GM12878 (cell line): ENCODE measurements around the gene DST. TPM values are rescaled to one million over a fixed set of nuclear protein-coding genes. Genes with fewer than 3 reads are reported as not detected.

Source experiments
- ATAC-seq: fragments of 200-7000 bp; cut with Tn5 transposase; 3 replicates; pipeline ENCODE4 v1.9.1; 2020; ENCODE audit warnings: mild to moderate bottlenecking, moderate library complexity
- BruUV-seq: library from RNA; stranded (reverse); fragments of 400-500 nt; replicated peaks from 2 replicates; lab custom pipeline; 2021; lab: Mats Ljungman, UMichigan
- CTCF ChIA-PET: fragments of 300-600 bp; sonication (Branson Sonifier 250); formaldehyde crosslinking; extraction: SDS; loops from one replicate; lab custom pipeline; 2021; ENCODE audit warnings: inconsistent platforms; lab: Yijun Ruan, JAX
- POLR2A ChIA-PET: fragments of 350-600 bp; formaldehyde crosslinking; extraction: SDS; loops from one replicate; lab custom pipeline; 2021; ENCODE audit warnings: inconsistent platforms; lab: Charles Lee
- RAD21 ChIA-PET: fragments of 300-600 bp; sonication (Branson Sonifier 250); formaldehyde crosslinking; loops from one replicate; lab custom pipeline; 2023; ENCODE audit warnings: antibody characterized with exemption; ENCODE audit not compliant: unreplicated experiment; lab: Charles Lee
- SMC1A ChIA-PET: fragments of 300-600 bp; sonication (Branson Sonifier 250); formaldehyde crosslinking; loops from one replicate; lab custom pipeline; 2023; ENCODE audit not compliant: unreplicated experiment, uncharacterized antibody; lab: Charles Lee
- DNase-seq: peaks from one replicate; pipeline ENCODE4 v3.0.0-alpha.2; 2011; ENCODE audit warnings: low read depth, low spot score
- FAIRE-seq: peaks from 3 replicates; lab custom pipeline; 2011; peaks lifted over from hg19 to GRCh38; lab: Jason Lieb, UNC
- H2AFZ ChIP-seq: 2 replicates; pipeline ENCODE4 v1.6.0; 2011; ENCODE audit warnings: low read depth, low read length, control low read depth; ENCODE audit not compliant: control insufficient read depth
- H3K27ac ChIP-seq: 2 replicates; pipeline ENCODE4 v1.5.1; 2011; ENCODE audit warnings: control low read depth; ENCODE audit not compliant: control insufficient read depth, insufficient read depth
- H3K27me3 ChIP-seq, 2 experiments: replicated peaks in 1 of 2; 2 replicates each; pipeline versions ENCODE4 v1.6.0 to v1.6.1; 2011; ENCODE audit warnings: low read length in 1 of 2; ENCODE audit not compliant: control insufficient read depth in 2 of 2, insufficient read depth in 2 of 2
- H3K36me3 ChIP-seq, 2 experiments: 2 replicates each; pipeline ENCODE4 v1.5.1; 2011; ENCODE audit warnings: low read length in 1 of 2; ENCODE audit not compliant: control insufficient read depth in 2 of 2, insufficient read depth in 2 of 2
- H3K4me1 ChIP-seq: 2 replicates; pipeline ENCODE4 v1.6.1; 2011; ENCODE audit warnings: mild to moderate bottlenecking, low read length, moderate library complexity, mixed read lengths; ENCODE audit not compliant: control insufficient read depth, insufficient read depth
- H3K4me2 ChIP-seq: 2 replicates; pipeline ENCODE4 v1.6.0; 2011; ENCODE audit warnings: control low read depth; ENCODE audit not compliant: control insufficient read depth, insufficient read depth
- H3K4me3 ChIP-seq: fragments of 200-600 bp; sonication (generic); 2 replicates; pipeline ENCODE4 v1.5.1; 2016
- H3K79me2 ChIP-seq: 2 replicates; pipeline ENCODE4 v1.6.0; 2011; ENCODE audit warnings: low read length; ENCODE audit not compliant: control insufficient read depth, insufficient read depth
- H3K9ac ChIP-seq: 2 replicates; pipeline ENCODE4 v1.8.0; 2011; ENCODE audit warnings: low read length, control low read depth, mixed read lengths; ENCODE audit not compliant: control insufficient read depth, insufficient read depth
- H3K9me3 ChIP-seq: replicated peaks from 3 replicates; pipeline ENCODE4 v1.5.1; 2011; ENCODE audit warnings: mild to moderate bottlenecking, low read length; ENCODE audit not compliant: control insufficient read depth, insufficient read depth
- H4K20me1 ChIP-seq: 2 replicates; pipeline ENCODE4 v1.6.0; 2011; ENCODE audit not compliant: control insufficient read depth, insufficient read depth
- CBFB ChIP-seq: IDR thresholded peaks from 2 replicates; pipeline ENCODE4 v1.6.1; 2016; ENCODE audit warnings: antibody characterized with exemption, low read depth
- CREM ChIP-seq: IDR thresholded peaks from 2 replicates; pipeline ENCODE4 v1.6.1; 2014; ENCODE audit warnings: antibody characterized with exemption, low read depth
- CUX1 ChIP-seq: IDR thresholded peaks from 2 replicates; pipeline ENCODE4 v1.6.1; 2012; ENCODE audit warnings: improper control_type of control experiment, low read depth, low read length; ENCODE audit not compliant: insufficient replicate concordance
- EED ChIP-seq: sonication (generic); IDR thresholded peaks from 2 replicates; pipeline ENCODE4 v1.6.1; 2016; ENCODE audit warnings: antibody characterized with exemption, low read depth
- TARDBP ChIP-seq: IDR thresholded peaks from 2 replicates; pipeline ENCODE4 v1.6.1; 2016; ENCODE audit warnings: borderline replicate concordance
- ZBTB11 ChIP-seq: fragments of 450-650 bp; formaldehyde crosslinking; IDR thresholded peaks from 2 replicates; pipeline ENCODE4 v1.5.0; 2022; ENCODE audit warnings: mild to moderate bottlenecking, missing genetic modification characterization
- WGBS: methylation state at CpG from one replicate; pipeline ENCODE4 v1.1.6; 2016; ENCODE audit warnings: low lambda C conversion rate; ENCODE audit not compliant: insufficient replicate concordance, insufficient coverage; ENCODE audit errors: missing lambda C conversion rate; 5-methylcytosine and 5-hydroxymethylcytosine counted together
- in situ Hi-C: fragments of 300-500 bp; cut with MboI; formaldehyde crosslinking; loops from 9 replicates; pipeline ENCODE4 v1.14.3; 2018; ENCODE audit warnings: mixed read lengths
- intact Hi-C: fragments of 100-400 bp; cut with micrococcal nuclease; formaldehyde crosslinking; loops from one replicate; pipeline ENCODE4 v1.14.2; 2022; ENCODE audit not compliant: unreplicated experiment
- polyA plus RNA-seq, 11 experiments: library from polyadenylated mRNA; depleted of rRNA in 4 of 11; unstranded in 6 of 11; stranded (reverse) in 5 of 11; fragments of >200 nt; fragmentation: Nextera tagmentation in 4 of 11; fragmentation: Illumina TruSeq in 1 of 11; extraction: Ambion mirVana in 4 of 11; extraction: Trizol in 1 of 11; gene quantifications; 1 replicate in 1 of 11; 2 replicates in 10 of 11; pipeline versions ENCODE4 v1.2.1 to v1.2.3, GENCODE V29; 2011 to 2016; ENCODE audit warnings: inconsistent platforms in 2 of 11, missing spikeins in 2 of 11, low read depth in 1 of 11
- total RNA-seq, 4 experiments: library from RNA; depleted of rRNA in 3 of 4; stranded (reverse); fragments of >200 nt in 3 of 4; fragmentation: Illumina TruSeq in 1 of 4; extraction: Trizol in 1 of 4; gene quantifications; 2 replicates each; pipeline versions ENCODE4 v1.2.1 to v1.2.3, GENCODE V29; 2013 to 2021

Gene DST
- total and polyA plus RNA-seq, 10 of the 15 experiments (the other 5 are each of a cell fraction or from before 2014, with no cell fraction given): 32.1 to 156 (median 75.0) TPM

- TF ChIP-seq CUX1 (no peak), TARDBP (no peak), EED (no peak), ZBTB11 (CRISPR knock-in tag) (no peak), CBFB (no peak), CREM (no peak)
- FAIRE-seq: no peak
- no peaks in the 10 kb centered on the region for H3K27me3 ChIP-seq
- in situ Hi-C loops (no loop called here), intact Hi-C loops (no loop called here)
- no peak overlapping the region for H2AFZ ChIP-seq
- H3K4me3 ChIP-seq: no peak overlapping the region
- SMC1A ChIA-PET: no interaction called here
- CTCF ChIA-PET: interaction anchor here (1.2 to 2.3 kb wide), 2 partner anchors 14 to 58 kb away, joined by 3 to 8 read pairs; no protein-coding TSS in a partner anchor
- peaks cover 2 to 43% of the 10 kb centered on the region in 2 experiments for H3K36me3 ChIP-seq
- 0 out of 2 replicates have a peak, but pooled peaks cover 2% of the 10 kb centered on the region for H4K20me1 ChIP-seq
- no peak overlapping the region for H3K4me2 ChIP-seq
- no peak overlapping the region for H3K9ac ChIP-seq
- peaks cover 3% of the 10 kb centered on the region; the same call in 1 of the 2 replicates for H3K4me1 ChIP-seq
- peaks cover 18% of the 10 kb centered on the region for H3K79me2 ChIP-seq
- RAD21 ChIA-PET: no interaction called here
- POLR2A ChIA-PET: no interaction called here
- ATAC-seq: no peak
- DNase-seq: no peak
- H3K9me3 ChIP-seq: no peaks in the 10 kb centered on the region
- 77% methylated on average over 8 of the region's 8 CpGs for WGBS
- H3K27ac ChIP-seq: no peak overlapping the region
- BruUV-seq: no TSS peak
Observed at GRCh38 chr6:56534680-56535419, 107.8 kb downstream of the DST start.
